Measurements from ENCODE around the gene PLXNA1. TPM values are rescaled to one million over a fixed set of nuclear protein-coding genes. Genes with fewer than 3 reads are reported as not detected.

Gene PLXNA1
- total RNA-seq, 1 experiment from 2014 or later = 30.3 TPM

DNA sequence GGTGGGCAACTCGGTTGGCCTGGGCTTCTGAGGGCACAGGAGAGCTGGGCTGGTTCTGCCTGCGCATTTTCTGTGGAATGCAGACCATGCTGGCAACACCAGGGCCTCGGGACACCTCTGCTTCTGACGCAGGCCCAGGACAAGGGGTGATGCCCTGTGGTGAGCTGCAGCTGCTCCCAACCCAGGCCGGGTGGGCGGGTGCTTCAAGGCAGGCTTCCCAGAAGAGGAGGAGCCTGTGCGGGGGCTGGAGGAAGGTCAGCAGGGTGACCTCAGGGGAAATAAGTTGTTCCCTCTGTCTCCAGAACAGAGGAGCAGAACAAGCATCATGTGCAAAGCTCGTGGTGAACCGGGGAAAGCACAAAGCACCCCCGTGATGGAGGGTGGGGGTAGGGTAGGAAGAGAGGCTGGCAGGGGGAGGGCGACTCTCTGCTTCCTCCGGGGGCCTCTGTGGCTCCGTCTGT is 11.0 kb upstream of the PLXNA1 start:
- Histone ChIP-seq H3K4me1 (ENCODE audit: control insufficient read depth in 1 of 2, insufficient read depth in 2 of 2, low read length in 2 of 2) (no peaks in the 10 kb centered on the region), H3K9ac (ENCODE audit: low read length) (no peak overlapping the region), H3K9me2 (ENCODE audit: insufficient read depth) (no peaks in the 10 kb centered on the region), H3K4me2 (ENCODE audit: low read length) (no peak overlapping the region), H3K4me3 (replicated peaks in 1 of 2; ENCODE audit: low read depth in 1 of 2, low read length in 2 of 2) (no peak overlapping the region), H3K79me2 (ENCODE audit: insufficient read depth, low read length) (no peaks in the 10 kb centered on the region), H3K27me3 (ENCODE audit: insufficient read depth, low read length) (no peaks in the 10 kb centered on the region; the same call in 1 of the 2 replicates), H2AFZ (ENCODE audit: low read depth, low read length, poor library complexity, severe bottlenecking) (no peak overlapping the region), H3K9me3 (ENCODE audit: control insufficient read depth in 1 of 2, insufficient read depth in 1 of 2, low read depth in 1 of 2, low read length in 2 of 2) (peaks cover 7 to 11% of the 10 kb centered on the region in 2 experiments; a peak in 3 of 4 replicates), H3K27ac (ENCODE audit: low read depth, low read length) (no peak overlapping the region), H3K36me3 (ENCODE audit: control insufficient read depth in 1 of 2, insufficient read depth in 2 of 2, low read length in 2 of 2) (no peaks in the 10 kb centered on the region), H4K20me1 (ENCODE audit: insufficient read depth) (no peaks in the 10 kb centered on the region)
- ChIA-PET RAD21 (ENCODE audit: low non-redundant PET in 1 of 2, low total read pairs in 2 of 2, uncharacterized antibody in 2 of 2, unreplicated experiment in 2 of 2) (no interaction called here), CTCF (no interaction called here), POLR2A (no interaction called here)
- TF ChIP-seq JUND (IDR thresholded peaks at IDR 0.05) = no peak
- no peak for TF ChIP-seq ELF1 (IDR thresholded peaks at IDR 0.05; ENCODE audit: borderline replicate concordance, low read depth)
- no peak for TF ChIP-seq SP1 (IDR thresholded peaks at IDR 0.05; ENCODE audit: low read depth)
- TF ChIP-seq RAD21 (IDR thresholded peaks at IDR 0.05; ENCODE audit: low read depth) = no peak
- TF ChIP-seq, protein P1, sequence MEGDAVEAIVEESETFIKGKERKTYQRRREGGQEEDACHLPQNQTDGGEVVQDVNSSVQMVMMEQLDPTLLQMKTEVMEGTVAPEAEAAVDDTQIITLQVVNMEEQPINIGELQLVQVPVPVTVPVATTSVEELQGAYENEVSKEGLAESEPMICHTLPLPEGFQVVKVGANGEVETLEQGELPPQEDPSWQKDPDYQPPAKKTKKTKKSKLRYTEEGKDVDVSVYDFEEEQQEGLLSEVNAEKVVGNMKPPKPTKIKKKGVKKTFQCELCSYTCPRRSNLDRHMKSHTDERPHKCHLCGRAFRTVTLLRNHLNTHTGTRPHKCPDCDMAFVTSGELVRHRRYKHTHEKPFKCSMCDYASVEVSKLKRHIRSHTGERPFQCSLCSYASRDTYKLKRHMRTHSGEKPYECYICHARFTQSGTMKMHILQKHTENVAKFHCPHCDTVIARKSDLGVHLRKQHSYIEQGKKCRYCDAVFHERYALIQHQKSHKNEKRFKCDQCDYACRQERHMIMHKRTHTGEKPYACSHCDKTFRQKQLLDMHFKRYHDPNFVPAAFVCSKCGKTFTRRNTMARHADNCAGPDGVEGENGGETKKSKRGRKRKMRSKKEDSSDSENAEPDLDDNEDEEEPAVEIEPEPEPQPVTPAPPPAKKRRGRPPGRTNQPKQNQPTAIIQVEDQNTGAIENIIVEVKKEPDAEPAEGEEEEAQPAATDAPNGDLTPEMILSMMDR (IDR thresholded peaks at IDR 0.05 in 2 of 3, conservative IDR thresholded peaks at IDR 0.05 in 1 of 3; ENCODE audit: borderline replicate concordance in 1 of 3, insufficient read depth in 1 of 3, low read depth in 2 of 3, low read length in 2 of 3) = no peak
- TF ChIP-seq SIN3A (IDR thresholded peaks at IDR 0.05; ENCODE audit: low read depth) = no peak
- no peak for TF ChIP-seq EZH2 (IDR thresholded peaks at IDR 0.05)
- TF ChIP-seq ZNF274 (IDR thresholded peaks at IDR 0.05; ENCODE audit: low read depth, low read length) = no peak
- TF ChIP-seq YY1 (IDR thresholded peaks at IDR 0.05; ENCODE audit: extremely low read depth, insufficient replicate concordance, low read depth, low read length) = no peak
- no peak for TF ChIP-seq POLR2A (IDR thresholded peaks at IDR 0.05; ENCODE audit: borderline replicate concordance, extremely low read depth, insufficient read depth, insufficient read length)
- no peak for TF ChIP-seq MAX (IDR thresholded peaks at IDR 0.05)
- TF ChIP-seq EZH2phosphoT487 (IDR thresholded peaks at IDR 0.05; ENCODE audit: borderline replicate concordance) = no peak
- TF ChIP-seq TCF7L2 (IDR thresholded peaks at IDR 0.05; ENCODE audit: borderline replicate concordance, extremely low read depth, insufficient read depth, insufficient read length) = no peak
- TF ChIP-seq, protein P2, sequence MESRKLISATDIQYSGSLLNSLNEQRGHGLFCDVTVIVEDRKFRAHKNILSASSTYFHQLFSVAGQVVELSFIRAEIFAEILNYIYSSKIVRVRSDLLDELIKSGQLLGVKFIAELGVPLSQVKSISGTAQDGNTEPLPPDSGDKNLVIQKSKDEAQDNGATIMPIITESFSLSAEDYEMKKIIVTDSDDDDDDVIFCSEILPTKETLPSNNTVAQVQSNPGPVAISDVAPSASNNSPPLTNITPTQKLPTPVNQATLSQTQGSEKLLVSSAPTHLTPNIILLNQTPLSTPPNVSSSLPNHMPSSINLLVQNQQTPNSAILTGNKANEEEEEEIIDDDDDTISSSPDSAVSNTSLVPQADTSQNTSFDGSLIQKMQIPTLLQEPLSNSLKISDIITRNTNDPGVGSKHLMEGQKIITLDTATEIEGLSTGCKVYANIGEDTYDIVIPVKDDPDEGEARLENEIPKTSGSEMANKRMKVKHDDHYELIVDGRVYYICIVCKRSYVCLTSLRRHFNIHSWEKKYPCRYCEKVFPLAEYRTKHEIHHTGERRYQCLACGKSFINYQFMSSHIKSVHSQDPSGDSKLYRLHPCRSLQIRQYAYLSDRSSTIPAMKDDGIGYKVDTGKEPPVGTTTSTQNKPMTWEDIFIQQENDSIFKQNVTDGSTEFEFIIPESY (IDR thresholded peaks at IDR 0.05; ENCODE audit: extremely low read depth, insufficient replicate concordance, low read length) = no peak
- no peak for TF ChIP-seq ZFX (IDR thresholded peaks at IDR 0.05)
- no peak for TF ChIP-seq REST (IDR thresholded peaks at IDR 0.05; ENCODE audit: low read depth)
- TF ChIP-seq EGR1 (IDR thresholded peaks at IDR 0.05; ENCODE audit: low read depth) = no peak
- TF ChIP-seq SRF (IDR thresholded peaks at IDR 0.05; ENCODE audit: low read depth) = no peak
- no peak for TF ChIP-seq CBX3 (IDR thresholded peaks at IDR 0.05; ENCODE audit: low read depth)
- intact Hi-C loops (cut with micrococcal nuclease) = no loop called here
- no peak for DNase-seq (ENCODE audit: low read depth, low spot score)
- no peak for ATAC-seq
- BruUV-seq (replicated peaks) = no TSS peak
